ENCODE data around the gene LAMTOR3.
A peak's percentile ranks its signal among the peaks of the same experiment; 100 is the strongest.
"Not testable (repeated sequence)": the region's sequence is repeated elsewhere in the genome, so short reads cannot be mapped to it uniquely, and the experiment has no call there.

The LAMTOR3 gene

DNA sequence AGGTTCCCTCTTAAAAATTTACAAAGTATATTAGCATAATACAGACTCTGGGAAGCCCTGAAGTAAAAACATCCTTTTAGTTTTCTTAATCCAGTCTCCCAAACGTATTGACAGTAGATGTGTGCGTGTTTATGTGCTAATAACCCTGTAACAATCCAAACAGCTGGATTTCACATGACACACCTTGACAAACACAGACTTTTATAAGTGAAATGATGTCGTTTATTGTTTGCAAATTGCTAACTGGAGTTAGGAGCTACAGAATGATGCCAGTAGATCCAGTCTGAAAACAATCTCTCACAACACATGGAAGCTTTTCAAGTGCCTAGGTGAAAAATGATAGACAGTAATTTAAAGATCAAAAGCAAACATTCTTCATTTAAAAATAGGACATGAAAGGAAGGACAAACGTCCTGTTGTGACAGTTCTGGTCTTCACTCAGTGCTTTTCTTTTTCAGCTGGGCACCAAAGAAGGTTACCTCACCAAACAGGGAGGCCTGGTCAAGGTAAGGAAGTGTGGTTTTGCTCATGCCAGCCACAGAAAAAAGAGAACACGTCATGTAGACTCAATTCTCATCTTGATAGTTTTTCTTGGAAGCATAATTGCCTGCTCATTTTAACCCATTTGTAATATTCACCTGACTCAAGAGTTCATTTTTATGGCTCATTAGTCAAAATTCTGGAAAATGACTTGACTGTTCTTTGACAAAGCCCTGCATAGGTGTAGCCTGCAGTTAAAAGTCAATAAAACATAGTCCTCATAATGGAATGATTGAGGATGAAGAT lies 32.9 kb downstream of the LAMTOR3 start:
- peak; percentile 86 for DNase-seq

- no peak for DNase-seq
Measured at GRCh38 chr4:99860521-99860920, 33.7 kb downstream of the LAMTOR3 start.

- no peak for DNase-seq
Measured at GRCh38 chr4:99859618-99860017, 34.6 kb downstream of the LAMTOR3 start.

DNA sequence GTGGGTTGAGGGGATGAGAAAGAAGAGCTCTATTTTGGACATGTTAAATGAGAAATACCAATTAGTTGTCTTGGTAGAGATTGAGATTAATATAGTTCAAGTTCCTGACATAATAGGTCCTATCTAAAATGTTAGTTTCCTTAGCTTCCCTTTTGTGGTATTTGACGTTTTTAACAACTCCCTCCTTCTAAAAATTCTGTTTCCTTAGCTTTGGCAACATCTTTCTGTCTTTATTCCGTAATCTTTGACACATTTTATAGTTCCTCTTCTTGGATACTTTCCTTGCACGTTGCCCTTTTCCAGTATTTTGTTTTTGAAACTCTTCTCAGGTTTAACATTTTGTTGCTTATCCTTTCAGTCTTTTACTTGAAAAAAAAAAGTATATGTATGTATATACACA lies 36.9 kb downstream of the LAMTOR3 start:
- DNase-seq = no peak

GRCh38 chr4:99856166-99856565 lies 38.1 kb downstream of the LAMTOR3 start:
- peak; percentile 72 for DNase-seq

- peak; percentile 57 for DNase-seq
Measured at GRCh38 chr4:99855678-99856077, 38.5 kb downstream of the LAMTOR3 start.

GRCh38 chr4:99853999-99854398 lies 40.2 kb downstream of the LAMTOR3 start:
- no peak for DNase-seq

DNA sequence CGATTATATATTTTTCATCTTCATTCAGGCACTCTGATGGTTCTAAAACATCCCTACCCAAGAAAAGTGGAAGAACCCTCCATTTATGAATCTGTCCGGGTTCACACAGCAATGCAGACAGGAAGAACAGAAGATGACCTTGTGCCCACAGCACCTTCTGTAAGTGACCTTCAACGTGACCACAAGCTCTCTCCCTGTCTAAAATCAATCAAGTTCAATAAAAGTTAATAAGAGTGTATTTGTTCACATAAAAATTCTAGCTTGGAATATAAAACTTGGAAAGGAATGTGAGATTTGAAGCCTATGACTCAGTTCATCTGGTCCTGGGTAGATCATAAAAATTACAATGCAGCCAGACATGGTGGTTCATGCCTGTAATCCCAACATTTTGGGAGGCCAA lies 41.0 kb downstream of the LAMTOR3 start:
- DNase-seq = no peak

DNA sequence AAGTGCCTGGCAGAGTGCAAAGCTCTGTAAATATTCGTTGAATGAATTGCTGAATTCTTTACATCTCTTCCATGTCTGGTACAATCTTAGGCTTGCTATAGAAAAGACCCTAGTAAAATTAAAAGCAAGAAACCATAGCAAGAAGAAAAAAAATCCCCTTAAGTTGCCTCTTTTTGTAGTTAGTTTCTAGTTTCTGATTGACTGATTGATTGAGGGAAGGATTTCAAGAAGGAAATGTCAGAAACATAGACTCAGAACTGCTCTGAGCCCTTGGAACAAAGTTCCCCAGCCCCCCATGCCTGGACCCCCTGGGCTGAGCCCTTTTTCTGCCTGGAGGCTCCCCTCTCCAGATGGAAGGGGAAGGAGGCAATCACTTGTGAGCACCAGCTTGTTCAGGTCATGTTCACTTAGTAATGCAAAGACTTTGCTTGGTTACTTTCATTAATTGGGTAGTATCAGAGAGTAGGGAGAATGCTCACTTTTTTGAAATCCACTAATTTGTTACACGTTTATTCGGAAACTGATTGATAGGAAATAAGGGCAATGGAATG lies 42.0 kb downstream of the LAMTOR3 start:
- peak; percentile 60 for DNase-seq

DNA sequence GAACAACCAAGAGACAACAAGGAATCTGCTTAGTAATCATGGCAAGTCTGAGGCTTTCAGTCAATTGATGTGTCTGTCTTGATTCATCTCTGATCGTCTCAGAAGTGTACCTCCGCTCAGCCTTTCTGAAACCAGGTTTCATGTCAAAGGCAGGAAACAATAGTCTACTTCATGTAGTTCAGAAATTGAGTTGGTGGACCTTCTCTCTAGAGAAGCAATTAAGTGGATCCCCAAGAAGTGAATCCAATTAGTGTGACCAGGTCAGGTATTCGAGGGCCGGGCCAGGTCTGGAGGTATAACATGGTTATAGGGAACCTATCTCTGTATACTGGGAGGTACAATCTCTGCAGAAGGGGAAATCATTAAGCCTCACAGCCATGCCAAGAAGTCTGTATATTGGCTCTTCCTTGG lies 45.6 kb downstream of the LAMTOR3 start:
- DNase-seq = peak; percentile 84

DNA sequence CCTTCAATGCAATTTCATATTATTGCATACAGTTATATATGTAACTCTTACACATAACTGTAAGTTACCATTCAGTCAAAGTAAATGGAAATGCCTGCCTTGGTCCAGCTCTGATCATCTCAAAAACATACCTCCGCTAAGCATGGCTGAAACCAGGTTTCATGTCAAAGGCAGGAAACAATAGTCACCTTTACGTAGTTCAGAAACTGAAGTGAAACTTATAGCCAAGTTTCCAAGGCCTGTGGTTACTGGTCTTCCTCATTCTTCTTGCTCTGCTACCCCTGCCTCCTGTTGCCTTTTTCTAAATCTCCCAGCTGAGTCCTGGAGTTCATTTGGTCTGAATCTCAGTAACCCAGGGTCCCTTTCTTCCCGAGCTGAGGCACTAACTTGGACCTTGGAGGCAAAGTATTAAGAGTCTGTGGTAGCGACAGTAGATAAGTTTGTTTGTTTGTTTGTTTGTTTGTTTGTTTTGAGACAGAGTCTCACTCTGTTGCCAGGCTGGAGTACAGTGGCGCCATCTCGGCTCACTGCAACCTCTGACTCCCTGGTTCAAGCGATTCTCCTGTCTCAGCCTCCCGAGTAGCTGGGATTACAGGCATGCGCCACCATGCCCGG lies 46.8 kb downstream of the LAMTOR3 start:
- DNase-seq = peak; percentile 78

GRCh38 chr4:99846891-99847290 lies 47.3 kb downstream of the LAMTOR3 start:
- DNase-seq = no peak

GRCh38 chr4:99845708-99846469 lies 48.3 kb downstream of the LAMTOR3 start:
- peak; percentile 28 for DNase-seq

DNA sequence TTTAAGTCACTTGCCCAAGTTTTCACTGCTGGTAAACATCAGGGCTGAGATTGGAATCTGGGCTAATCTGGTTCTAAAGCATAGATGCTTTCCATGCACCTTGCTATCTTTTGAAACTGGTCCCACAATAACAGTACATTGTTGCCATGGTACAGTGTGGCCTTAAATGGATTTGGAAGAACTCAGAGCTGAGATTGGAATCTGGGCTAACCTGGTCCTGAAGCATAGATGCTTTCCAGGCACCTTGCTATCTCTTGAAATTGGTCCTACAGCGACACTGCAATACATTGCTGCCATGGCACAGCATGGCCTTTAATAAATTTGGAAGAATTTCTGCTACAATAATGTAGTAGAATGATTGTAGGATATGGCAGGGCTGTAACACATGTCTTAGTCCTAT lies 49.0 kb downstream of the LAMTOR3 start:
- no peak for DNase-seq

DNA sequence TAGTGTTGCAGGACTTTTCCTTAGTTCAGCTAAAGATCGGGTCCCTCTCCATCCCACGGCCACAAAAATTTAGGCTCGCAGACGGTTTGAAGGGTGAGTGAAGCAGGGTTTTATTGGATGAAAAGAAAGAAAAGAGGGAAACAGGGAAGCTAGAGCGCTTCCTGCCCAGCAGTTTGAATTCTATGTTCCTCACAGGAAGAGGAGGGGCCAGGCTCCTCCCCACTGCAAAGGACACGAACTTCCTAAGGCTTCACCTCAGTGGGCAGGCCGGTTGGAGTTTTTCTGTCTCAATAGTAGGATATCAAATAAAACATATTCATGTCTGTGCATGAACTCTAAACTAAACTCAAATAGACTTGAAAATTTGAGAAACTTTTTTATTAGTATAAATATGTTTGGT lies 50.2 kb downstream of the LAMTOR3 start:
- DNase-seq = no peak

GRCh38 chr4:99843413-99843812 lies 50.8 kb downstream of the LAMTOR3 start:
- no peak for DNase-seq

GRCh38 chr4:99841129-99841528 lies 53.1 kb downstream of the LAMTOR3 start:
- no peak for DNase-seq

GRCh38 chr4:99838927-99839326 lies 55.3 kb downstream of the LAMTOR3 start:
- no peak for DNase-seq

DNA sequence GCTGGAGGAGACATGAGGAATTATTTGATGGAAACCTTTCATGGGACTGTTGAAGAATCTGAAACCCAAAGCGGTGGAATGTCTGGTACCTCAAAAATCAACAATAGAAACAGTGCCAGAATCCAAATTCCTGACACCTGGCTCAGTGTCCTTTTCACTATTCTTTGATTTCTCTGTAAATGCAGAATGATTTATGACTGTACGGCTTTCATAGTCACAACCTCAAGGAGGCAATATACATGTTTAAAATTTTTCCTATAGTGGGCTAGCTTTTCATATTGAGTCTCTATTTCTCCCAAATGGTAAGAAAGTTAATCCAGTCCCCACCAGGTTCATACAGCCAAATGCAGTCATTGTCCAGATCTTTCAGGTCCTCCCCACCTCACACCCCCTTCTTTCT lies 58.3 kb downstream of the LAMTOR3 start:
- no peak for DNase-seq

DNA sequence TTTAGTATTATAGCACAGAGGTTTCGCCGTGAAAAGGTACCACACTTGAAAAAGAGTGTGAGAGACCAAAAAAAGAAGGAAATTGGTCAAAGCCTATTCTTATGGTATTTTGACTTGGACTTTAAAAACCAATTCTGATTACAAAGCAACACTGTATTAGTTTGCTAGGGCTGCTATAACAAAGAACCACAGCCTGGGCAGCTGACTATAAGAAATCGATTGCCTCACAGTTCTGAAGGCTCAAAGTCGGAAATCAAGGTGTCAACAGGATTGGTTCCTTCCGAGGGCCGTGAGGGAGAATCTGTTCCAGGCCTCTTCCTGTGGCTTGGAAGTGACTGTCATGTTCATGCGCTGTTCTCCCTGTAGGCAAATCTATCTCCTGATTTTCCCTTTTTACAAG lies 59.7 kb downstream of the LAMTOR3 start:
- DNase-seq = no peak

DNA sequence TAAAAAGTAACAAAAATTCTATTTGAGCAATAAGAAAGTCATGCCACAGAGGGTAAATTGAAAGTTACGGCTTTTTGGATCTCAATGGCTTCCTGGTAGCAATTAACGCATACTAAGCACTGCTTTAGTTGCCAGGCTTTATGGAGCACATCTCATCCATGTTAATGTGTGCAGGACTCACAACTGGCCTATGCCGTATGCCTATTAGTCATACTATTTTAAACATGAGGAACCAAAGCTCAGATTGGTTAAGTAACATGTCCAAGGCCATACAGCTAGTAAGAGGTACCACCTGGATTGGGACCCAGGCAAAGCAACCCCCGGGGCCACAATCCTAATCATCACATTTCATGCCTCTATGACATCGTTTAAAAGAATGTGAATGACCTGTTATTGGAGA lies 60.5 kb downstream of the LAMTOR3 start:
- no peak for DNase-seq

DNA sequence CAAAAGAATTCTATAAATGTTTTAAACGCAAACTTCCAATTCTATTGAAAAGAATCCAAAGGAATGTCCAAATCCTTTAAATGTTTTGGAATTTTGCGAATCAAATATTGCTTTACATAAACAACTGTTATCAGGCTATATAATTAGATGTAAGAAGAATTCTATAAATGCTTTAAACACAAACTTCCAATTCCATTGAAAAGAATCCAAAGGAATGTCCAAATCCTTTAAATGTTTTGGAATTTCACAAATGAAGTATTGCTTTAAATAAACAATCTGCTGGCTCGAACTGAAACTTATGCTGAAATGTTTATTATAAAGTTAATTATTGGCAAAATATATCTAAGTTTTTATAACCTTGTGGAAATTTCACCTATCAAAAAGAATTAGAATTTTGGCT lies 61.5 kb downstream of the LAMTOR3 start:
- no peak for DNase-seq

DNA sequence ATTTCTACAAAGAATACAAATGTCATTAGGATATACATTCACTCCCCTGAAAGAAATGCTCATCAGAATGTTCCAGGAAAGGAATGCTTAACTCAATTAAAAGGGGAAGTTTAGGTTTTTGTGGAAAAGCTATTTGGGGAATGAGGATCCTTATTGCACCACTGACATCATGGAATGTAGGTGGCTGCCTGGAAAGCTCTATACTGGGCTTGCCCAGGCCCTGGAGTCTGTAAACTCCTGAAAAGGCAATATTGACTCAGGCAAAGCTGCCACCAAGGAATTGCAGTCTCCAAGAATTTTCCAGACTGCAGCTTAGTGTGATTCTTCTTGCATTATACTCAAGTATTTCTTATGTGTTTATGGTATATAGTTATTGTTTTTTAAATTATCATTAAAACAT lies 61.9 kb downstream of the LAMTOR3 start:
- DNase-seq = no peak

- DNase-seq = not testable (repeated sequence)
Measured at GRCh38 chr4:99830051-99830450, 64.2 kb downstream of the LAMTOR3 start.
